Measurements from ENCODE around the gene SMIM1. TPM values are rescaled to one million over a fixed set of nuclear protein-coding genes. Genes with fewer than 3 reads are reported as not detected.
"Not testable (repeated sequence)": the region's sequence is repeated elsewhere in the genome, so short reads cannot be mapped to it uniquely, and the experiment has no call there.

SMIM1 gene
- total and polyA plus RNA-seq, 9 of the 15 experiments (the other 6 are each of a cell fraction or from before 2014, with no cell fraction given), result 2.3 to 125 (median 24.3) TPM

DNA sequence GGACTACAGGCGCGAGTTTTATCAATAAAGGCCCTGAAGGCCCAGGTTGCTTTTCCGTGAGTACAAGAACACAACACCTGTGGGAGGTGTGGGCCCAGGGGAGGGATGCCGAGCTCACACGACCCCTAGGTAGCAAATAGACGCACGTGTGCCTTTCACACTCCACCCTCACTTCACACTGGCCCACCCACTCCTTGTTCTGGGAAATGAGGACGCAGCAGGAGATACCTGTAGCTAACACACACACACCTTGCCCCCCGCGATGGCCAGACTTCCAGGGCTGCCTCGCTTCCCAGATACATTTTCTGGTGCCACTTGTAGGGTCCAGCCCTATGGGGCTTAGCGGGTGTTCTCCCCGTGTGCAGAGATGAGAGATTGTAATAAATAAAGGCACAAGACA, 24.6 kb upstream of the SMIM1 start:
- TF ChIP-seq ZNF253 (CRISPR knock-in tag; conservative IDR thresholded peaks at IDR 0.05), result no peak
- TF ChIP-seq CTBP1 (IDR thresholded peaks at IDR 0.05; ENCODE audit: borderline replicate concordance), result no peak
- TF ChIP-seq NFXL1 (CRISPR knock-in tag; IDR thresholded peaks at IDR 0.05), result no peak
- TF ChIP-seq, protein P1, sequence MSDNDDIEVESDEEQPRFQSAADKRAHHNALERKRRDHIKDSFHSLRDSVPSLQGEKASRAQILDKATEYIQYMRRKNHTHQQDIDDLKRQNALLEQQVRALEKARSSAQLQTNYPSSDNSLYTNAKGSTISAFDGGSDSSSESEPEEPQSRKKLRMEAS (CRISPR knock-in tag; IDR thresholded peaks at IDR 0.05), result 0 out of 2 replicates have a peak, but pooled peaks have one; percentile 15
- peak overlapping the region; percentile 72 for H3K4me3 ChIP-seq
- in situ Hi-C loops (cut with MboI), result no loop called here
- BruUV-seq (replicated peaks), result no TSS peak
- ChIA-PET POLR2A (interaction anchor here (1.5 kb wide), 1 partner anchor 20 kb away, joined by 6 read pairs; no protein-coding TSS in a partner anchor), CTCF (ENCODE audit: low intra/inter-chr PET ratio) (no interaction called here)
- peak overlapping the region; percentile 87 for H3K4me2 ChIP-seq (ENCODE audit: insufficient read depth, low read length)
- H3K79me2 ChIP-seq (ENCODE audit: control insufficient read depth, insufficient read depth, low read length), result peaks cover 29% of the 10 kb centered on the region
- peaks cover 35 to 57% of the 10 kb centered on the region in 2 experiments for H3K4me1 ChIP-seq (replicated peaks in 1 of 2; ENCODE audit: control insufficient read depth in 2 of 2, insufficient read depth in 2 of 2, low read length in 2 of 2)
- no peak overlapping the region for H3K27ac ChIP-seq (ENCODE audit: extremely low read depth, low read depth, low read length)
- no peak for FAIRE-seq
- no peak for ATAC-seq
- H4K20me1 ChIP-seq (replicated peaks; ENCODE audit: control insufficient read depth, insufficient read depth, low read length), result peaks cover 12% of the 10 kb centered on the region; the same call in 1 of the 2 replicates
- intact Hi-C loops (cut with micrococcal nuclease), result loop anchor here (2.0 kb wide), 1 partner anchor 27 kb away; no protein-coding TSS in a partner anchor
- H3K9me3 ChIP-seq (replicated peaks; ENCODE audit: control insufficient read depth, insufficient read depth, low read depth, low read length), result no peaks in the 10 kb centered on the region
- H3K36me3 ChIP-seq (ENCODE audit: control insufficient read depth, insufficient read depth, low read length), result peaks cover 22% of the 10 kb centered on the region; the same call in 2 of the 3 replicates
- peak overlapping the region; percentile 51 for H2AFZ ChIP-seq (ENCODE audit: low read depth, low read length)
- DNase-seq (ENCODE audit: extremely low read depth in 1 of 4, low spot score in 3 of 4), result no peak
- peaks cover 9% of the 10 kb centered on the region for H3K9me1 ChIP-seq (ENCODE audit: control insufficient read depth, insufficient read depth, low read length)
- WGBS (ENCODE audit: insufficient coverage, low coverage, missing lambda C conversion rate), result 37% methylated on average over 13 of the region's 13 CpGs
- no peaks in the 10 kb centered on the region; a peak in 1 of 5 replicates for H3K27me3 ChIP-seq (ENCODE audit: control insufficient read depth in 2 of 2, insufficient read depth in 2 of 2, low read length in 2 of 2)
- 0 out of 4 replicates have a peak overlapping the region, but pooled peaks of 1 of the 2 experiments have one; percentile 8 for H3K9ac ChIP-seq (ENCODE audit: insufficient read depth in 1 of 2, low read depth in 2 of 2, low read length in 2 of 2)

DNA sequence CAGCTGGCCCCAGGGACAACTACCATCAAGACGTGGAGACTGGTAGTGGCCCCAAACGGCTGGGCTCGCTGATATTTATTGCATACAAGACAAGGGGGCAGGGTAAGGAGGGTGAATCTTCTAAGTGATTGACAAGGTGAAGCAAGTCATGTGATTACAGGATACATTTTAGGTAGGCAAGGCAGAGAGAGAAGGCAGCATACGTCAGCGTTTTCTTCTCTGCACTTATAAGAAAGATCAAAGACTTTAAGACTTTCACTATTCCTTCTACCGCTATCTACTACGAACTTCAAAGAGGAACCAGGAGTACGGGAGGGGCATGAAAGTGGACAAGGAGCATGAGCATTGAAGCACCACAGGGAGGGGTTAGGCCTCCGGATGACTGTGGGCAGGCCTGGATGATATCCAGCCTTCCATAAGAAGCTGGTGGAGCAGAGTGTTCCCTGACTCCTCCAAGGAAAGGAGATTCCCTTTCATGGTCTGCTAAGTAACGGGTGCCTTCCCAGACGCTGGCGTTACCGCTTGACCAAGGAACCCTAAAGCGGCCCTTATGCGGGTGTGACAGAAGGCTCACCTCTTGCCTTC, 24.1 kb upstream of the SMIM1 start:
- peaks cover 17% of the 10 kb centered on the region; the same call in 2 of the 3 replicates for H3K36me3 ChIP-seq (ENCODE audit: control insufficient read depth, insufficient read depth, low read length)
- BruUV-seq (replicated peaks); H3K9me3 ChIP-seq (replicated peaks; ENCODE audit: control insufficient read depth, insufficient read depth, low read depth, low read length); H3K27ac ChIP-seq (ENCODE audit: extremely low read depth, low read depth, low read length); ATAC-seq; H3K27me3 ChIP-seq (ENCODE audit: control insufficient read depth in 2 of 2, insufficient read depth in 2 of 2, low read length in 2 of 2); intact Hi-C loops (cut with micrococcal nuclease); in situ Hi-C loops (cut with MboI); FAIRE-seq; H3K9me1 ChIP-seq (ENCODE audit: control insufficient read depth, insufficient read depth, low read length); DNase-seq (ENCODE audit: extremely low read depth in 1 of 4, low spot score in 3 of 4); H3K9ac ChIP-seq (ENCODE audit: insufficient read depth in 1 of 2, low read depth in 2 of 2, low read length in 2 of 2); H3K4me3 ChIP-seq; CTCF ChIA-PET (ENCODE audit: low intra/inter-chr PET ratio): not testable (repeated sequence)
- H4K20me1 ChIP-seq (replicated peaks; ENCODE audit: control insufficient read depth, insufficient read depth, low read length), result peaks cover 12% of the 10 kb centered on the region; the same call in 1 of the 2 replicates
- H3K4me2 ChIP-seq (ENCODE audit: insufficient read depth, low read length), result peak overlapping the region; percentile 87; the same call in 1 of the 2 replicates
- POLR2A ChIA-PET, result interaction anchor here (1.5 kb wide), 1 partner anchor 19 kb away, joined by 6 read pairs; no protein-coding TSS in a partner anchor
- peaks cover 29% of the 10 kb centered on the region for H3K79me2 ChIP-seq (ENCODE audit: control insufficient read depth, insufficient read depth, low read length)
- 49% methylated on average over 15 of the region's 15 CpGs for WGBS (ENCODE audit: insufficient coverage, low coverage, missing lambda C conversion rate)
- H2AFZ ChIP-seq (ENCODE audit: low read depth, low read length), result peak overlapping the region; percentile 51
- H3K4me1 ChIP-seq (replicated peaks in 1 of 2; ENCODE audit: control insufficient read depth in 2 of 2, insufficient read depth in 2 of 2, low read length in 2 of 2), result peaks cover 35 to 54% of the 10 kb centered on the region in 2 experiments
- TF ChIP-seq, protein P2, sequence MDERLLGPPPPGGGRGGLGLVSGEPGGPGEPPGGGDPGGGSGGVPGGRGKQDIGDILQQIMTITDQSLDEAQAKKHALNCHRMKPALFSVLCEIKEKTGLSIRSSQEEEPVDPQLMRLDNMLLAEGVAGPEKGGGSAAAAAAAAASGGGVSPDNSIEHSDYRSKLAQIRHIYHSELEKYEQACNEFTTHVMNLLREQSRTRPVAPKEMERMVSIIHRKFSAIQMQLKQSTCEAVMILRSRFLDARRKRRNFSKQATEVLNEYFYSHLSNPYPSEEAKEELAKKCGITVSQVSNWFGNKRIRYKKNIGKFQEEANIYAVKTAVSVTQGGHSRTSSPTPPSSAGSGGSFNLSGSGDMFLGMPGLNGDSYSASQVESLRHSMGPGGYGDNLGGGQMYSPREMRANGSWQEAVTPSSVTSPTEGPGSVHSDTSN (CRISPR knock-in tag; IDR thresholded peaks at IDR 0.05; ENCODE audit: low read depth), result not testable (repeated sequence)
- TF ChIP-seq, protein P2 (tag; conservative IDR thresholded peaks at IDR 0.05; ENCODE audit: low read depth), result 0 out of 2 replicates have a peak, but pooled peaks have one; percentile 38
- TF ChIP-seq, protein P3, sequence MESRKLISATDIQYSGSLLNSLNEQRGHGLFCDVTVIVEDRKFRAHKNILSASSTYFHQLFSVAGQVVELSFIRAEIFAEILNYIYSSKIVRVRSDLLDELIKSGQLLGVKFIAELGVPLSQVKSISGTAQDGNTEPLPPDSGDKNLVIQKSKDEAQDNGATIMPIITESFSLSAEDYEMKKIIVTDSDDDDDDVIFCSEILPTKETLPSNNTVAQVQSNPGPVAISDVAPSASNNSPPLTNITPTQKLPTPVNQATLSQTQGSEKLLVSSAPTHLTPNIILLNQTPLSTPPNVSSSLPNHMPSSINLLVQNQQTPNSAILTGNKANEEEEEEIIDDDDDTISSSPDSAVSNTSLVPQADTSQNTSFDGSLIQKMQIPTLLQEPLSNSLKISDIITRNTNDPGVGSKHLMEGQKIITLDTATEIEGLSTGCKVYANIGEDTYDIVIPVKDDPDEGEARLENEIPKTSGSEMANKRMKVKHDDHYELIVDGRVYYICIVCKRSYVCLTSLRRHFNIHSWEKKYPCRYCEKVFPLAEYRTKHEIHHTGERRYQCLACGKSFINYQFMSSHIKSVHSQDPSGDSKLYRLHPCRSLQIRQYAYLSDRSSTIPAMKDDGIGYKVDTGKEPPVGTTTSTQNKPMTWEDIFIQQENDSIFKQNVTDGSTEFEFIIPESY (CRISPR knock-in tag; IDR thresholded peaks at IDR 0.05), result 0 out of 2 replicates have a peak, but pooled peaks have one; percentile 35
- TF ChIP-seq, protein P4, sequence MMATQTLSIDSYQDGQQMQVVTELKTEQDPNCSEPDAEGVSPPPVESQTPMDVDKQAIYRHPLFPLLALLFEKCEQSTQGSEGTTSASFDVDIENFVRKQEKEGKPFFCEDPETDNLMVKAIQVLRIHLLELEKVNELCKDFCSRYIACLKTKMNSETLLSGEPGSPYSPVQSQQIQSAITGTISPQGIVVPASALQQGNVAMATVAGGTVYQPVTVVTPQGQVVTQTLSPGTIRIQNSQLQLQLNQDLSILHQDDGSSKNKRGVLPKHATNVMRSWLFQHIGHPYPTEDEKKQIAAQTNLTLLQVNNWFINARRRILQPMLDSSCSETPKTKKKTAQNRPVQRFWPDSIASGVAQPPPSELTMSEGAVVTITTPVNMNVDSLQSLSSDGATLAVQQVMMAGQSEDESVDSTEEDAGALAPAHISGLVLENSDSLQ (IDR thresholded peaks at IDR 0.05), result peak; percentile 79
